HEK293T (cell line): ENCODE results near the gene MCCD1.

Experiments used
- BHLHE40 ChIP-seq: fragments of 450-650 bp; IDR thresholded peaks from 2 replicates; pipeline ENCODE4 v1.6.1; 2016; ENCODE audit warnings: mild to moderate bottlenecking, moderate library complexity, borderline replicate concordance
- FOXM1 ChIP-seq: fragments of 450-650 bp; IDR thresholded peaks from 2 replicates; pipeline ENCODE4 v1.6.1; 2017; ENCODE audit warnings: mild to moderate bottlenecking, borderline replicate concordance
- NFRKB ChIP-seq: fragments of 450-650 bp; IDR thresholded peaks from 2 replicates; pipeline ENCODE4 v1.6.1; 2016; ENCODE audit warnings: mild to moderate bottlenecking, moderate library complexity
- SP1 ChIP-seq: fragments of 450-650 bp; IDR thresholded peaks from 2 replicates; pipeline ENCODE4 v1.6.1; 2017

- no peak for TF ChIP-seq FOXM1
- no peak for TF ChIP-seq SP1
- TF ChIP-seq NFRKB = no peak
- TF ChIP-seq BHLHE40 = no peak
Measured at GRCh38 chr6:31538805-31539400, 10.1 kb downstream of the MCCD1 start.
